Measurements from ENCODE around the gene ACTL7B. TPM values are rescaled to one million over a fixed set of nuclear protein-coding genes. Genes with fewer than 3 reads are reported as not detected.

ACTL7B gene
- total RNA-seq, 1 donor from 2014 or later: not detected

DNA sequence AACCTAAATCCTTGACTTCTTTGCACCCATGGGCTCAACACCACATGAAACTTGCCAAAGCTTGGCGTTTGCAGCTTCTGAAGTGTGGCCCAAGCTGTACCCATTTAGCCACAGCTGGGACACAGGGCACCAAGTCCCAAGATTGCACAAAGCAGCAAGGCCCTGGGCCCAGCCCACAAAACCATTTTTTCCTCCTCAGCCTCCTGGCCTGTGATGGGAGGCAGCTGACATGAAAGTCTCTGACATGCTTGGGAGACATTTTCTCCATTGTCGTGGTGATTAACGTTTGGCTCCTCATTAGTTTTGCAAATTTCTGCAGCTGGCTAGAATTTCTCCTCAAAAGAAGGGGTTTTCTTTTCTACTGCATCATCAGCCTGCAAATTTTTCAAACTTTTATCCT lies 32.0 kb downstream of the ACTL7B start:
- no peaks in the 10 kb centered on the region for H3K4me1 Mint-ChIP-seq
- H3K27me3 Mint-ChIP-seq (ENCODE audit: low read depth): peaks cover 7% of the 10 kb centered on the region
- no peak for DNase-seq (ENCODE audit: low read depth, low spot score)
- peaks cover 8% of the 10 kb centered on the region for H3K9me3 Mint-ChIP-seq
- no peak overlapping the region for H3K27ac Mint-ChIP-seq (ENCODE audit: unreplicated experiment)
- H3K4me3 Mint-ChIP-seq: no peak overlapping the region
- H3K36me3 Mint-ChIP-seq (ENCODE audit: low read depth): peaks cover 4% of the 10 kb centered on the region
- TF ChIP-seq, protein P1, sequence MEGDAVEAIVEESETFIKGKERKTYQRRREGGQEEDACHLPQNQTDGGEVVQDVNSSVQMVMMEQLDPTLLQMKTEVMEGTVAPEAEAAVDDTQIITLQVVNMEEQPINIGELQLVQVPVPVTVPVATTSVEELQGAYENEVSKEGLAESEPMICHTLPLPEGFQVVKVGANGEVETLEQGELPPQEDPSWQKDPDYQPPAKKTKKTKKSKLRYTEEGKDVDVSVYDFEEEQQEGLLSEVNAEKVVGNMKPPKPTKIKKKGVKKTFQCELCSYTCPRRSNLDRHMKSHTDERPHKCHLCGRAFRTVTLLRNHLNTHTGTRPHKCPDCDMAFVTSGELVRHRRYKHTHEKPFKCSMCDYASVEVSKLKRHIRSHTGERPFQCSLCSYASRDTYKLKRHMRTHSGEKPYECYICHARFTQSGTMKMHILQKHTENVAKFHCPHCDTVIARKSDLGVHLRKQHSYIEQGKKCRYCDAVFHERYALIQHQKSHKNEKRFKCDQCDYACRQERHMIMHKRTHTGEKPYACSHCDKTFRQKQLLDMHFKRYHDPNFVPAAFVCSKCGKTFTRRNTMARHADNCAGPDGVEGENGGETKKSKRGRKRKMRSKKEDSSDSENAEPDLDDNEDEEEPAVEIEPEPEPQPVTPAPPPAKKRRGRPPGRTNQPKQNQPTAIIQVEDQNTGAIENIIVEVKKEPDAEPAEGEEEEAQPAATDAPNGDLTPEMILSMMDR (conservative IDR thresholded peaks at IDR 0.05): no peak

DNA sequence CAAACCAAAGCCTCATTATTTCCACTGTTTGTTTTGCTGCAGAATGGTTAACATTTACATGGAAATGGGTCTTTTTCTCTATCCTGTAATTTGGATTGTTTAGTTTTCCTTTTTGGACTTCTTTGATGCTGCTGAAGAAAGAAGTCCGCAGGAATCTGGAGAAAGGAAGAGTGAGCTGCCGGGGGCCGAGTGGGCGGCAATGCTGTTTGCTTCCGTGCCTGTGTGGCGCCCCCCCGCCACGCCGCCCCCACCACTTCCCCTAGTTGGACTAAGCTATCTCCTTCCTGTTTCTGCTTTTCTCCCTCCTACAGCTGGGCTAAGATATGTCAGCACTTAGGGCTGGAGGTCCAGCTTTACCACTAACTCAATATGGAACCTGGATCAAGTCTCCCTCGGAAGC lies 39.7 kb downstream of the ACTL7B start:
- Mint-ChIP-seq H3K9me3 (no peaks in the 10 kb centered on the region), H3K36me3 (ENCODE audit: low read depth) (no peaks in the 10 kb centered on the region), H3K27me3 (ENCODE audit: low read depth) (peaks cover 2% of the 10 kb centered on the region), H3K4me1 (peaks cover 13% of the 10 kb centered on the region), H3K4me3 (no peak overlapping the region), H3K27ac (ENCODE audit: unreplicated experiment) (no peak overlapping the region)
- DNase-seq (ENCODE audit: low read depth, low spot score): no peak
- TF ChIP-seq, protein P1 (conservative IDR thresholded peaks at IDR 0.05): no peak

DNA sequence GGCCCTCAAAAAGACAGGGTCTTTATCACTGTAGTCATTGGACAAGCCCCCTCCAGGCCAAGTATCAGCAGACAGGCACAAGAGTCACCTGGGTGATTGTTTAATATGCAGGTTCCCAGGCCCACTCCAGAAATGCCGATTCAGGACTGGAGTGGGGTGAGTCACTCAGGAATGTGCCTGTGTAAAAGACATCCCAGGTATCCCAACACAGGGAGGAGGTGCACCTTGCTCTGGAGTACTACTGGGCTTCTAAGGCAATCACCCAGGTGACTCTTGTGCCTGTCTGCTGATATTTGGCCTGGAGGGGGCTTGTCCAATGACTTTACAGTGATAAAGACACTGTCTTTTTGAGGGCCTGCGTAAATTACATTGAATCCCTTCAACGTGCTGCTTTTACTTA lies 40.6 kb downstream of the ACTL7B start:
- no peaks in the 10 kb centered on the region for H3K9me3 Mint-ChIP-seq
- H3K27me3 Mint-ChIP-seq (ENCODE audit: low read depth): peaks cover 2% of the 10 kb centered on the region
- no peak overlapping the region for H3K27ac Mint-ChIP-seq (ENCODE audit: unreplicated experiment)
- TF ChIP-seq, protein P1 (conservative IDR thresholded peaks at IDR 0.05): no peak
- DNase-seq (ENCODE audit: low read depth, low spot score): no peak
- H3K4me1 Mint-ChIP-seq: peaks cover 13% of the 10 kb centered on the region
- H3K36me3 Mint-ChIP-seq (ENCODE audit: low read depth): no peaks in the 10 kb centered on the region
- H3K4me3 Mint-ChIP-seq: no peak overlapping the region

DNA sequence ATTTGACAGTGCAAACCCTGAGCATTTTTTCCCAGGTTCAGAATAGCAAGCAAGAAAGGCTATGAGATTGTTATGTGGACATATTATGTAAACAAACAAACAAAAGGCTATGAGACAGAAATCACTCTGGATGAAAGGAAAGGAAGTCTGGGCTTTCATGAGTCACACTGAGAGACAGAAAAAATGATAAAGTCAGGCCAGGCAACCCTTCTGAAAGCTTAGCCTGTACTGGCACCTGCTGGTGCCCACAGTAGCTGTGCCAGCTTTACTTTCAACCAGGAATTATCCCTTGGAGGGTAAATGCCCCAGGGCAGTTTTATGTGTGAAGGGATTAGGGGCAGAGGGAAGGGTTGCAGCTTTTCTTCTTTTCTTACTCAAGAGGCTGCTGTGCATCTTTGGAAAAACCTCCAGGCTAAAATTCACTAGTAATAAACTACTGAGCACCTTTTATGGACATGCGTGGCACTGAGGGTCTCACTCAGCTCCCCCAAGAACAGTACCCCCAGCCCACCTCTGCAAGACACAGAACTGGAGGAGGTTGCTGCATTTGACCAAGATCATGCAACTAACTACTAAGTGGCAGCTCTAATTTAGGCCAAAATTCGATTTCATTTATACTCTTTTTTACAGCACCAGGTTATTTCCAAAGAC lies 41.7 kb downstream of the ACTL7B start:
- Mint-ChIP-seq H3K27me3 (ENCODE audit: low read depth) (peaks cover 2% of the 10 kb centered on the region), H3K4me1 (peaks cover 13% of the 10 kb centered on the region), H3K9me3 (no peaks in the 10 kb centered on the region), H3K27ac (ENCODE audit: unreplicated experiment) (no peak overlapping the region), H3K4me3 (no peak overlapping the region), H3K36me3 (ENCODE audit: low read depth) (no peaks in the 10 kb centered on the region)
- DNase-seq (ENCODE audit: low read depth, low spot score): no peak
- TF ChIP-seq, protein P1 (conservative IDR thresholded peaks at IDR 0.05): no peak

DNA sequence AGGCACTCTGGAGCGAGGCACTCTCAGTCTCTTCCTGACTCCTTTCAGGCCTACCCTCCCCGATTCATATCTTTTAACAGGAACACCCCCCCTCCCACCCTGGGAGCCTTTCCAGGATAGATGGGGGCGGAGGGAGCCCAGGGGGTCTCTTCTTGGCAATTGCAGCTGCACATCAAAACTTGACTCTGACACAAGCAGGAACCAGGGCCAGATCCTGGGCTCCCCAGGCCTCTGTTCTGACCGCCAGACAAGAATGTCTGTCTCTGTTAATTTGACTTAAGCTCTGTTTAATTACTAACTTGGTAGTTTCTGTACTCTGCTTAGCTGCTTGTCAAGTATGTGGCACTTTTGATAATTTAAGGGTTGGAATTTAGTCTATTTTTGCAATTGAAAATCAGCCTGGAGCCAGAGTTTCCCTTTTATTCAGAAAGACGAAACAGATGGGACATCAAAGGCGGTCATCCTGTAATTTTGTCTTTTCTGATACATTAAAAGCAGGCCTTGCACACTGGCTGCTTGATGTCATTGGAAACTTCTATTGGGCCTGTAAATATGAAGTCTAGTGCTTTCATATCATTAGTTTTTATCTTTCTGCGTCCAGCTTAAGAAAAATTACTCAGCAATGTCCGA lies 43.3 kb downstream of the ACTL7B start:
- Mint-ChIP-seq H3K36me3 (ENCODE audit: low read depth) (no peaks in the 10 kb centered on the region), H3K4me3 (no peak overlapping the region), H3K27me3 (ENCODE audit: low read depth) (peaks cover 4% of the 10 kb centered on the region), H3K9me3 (no peaks in the 10 kb centered on the region), H3K27ac (ENCODE audit: unreplicated experiment) (no peak overlapping the region), H3K4me1 (peaks cover 13% of the 10 kb centered on the region)
- TF ChIP-seq, protein P1 (conservative IDR thresholded peaks at IDR 0.05): no peak
- no peak for DNase-seq (ENCODE audit: low read depth, low spot score)

Measured in neural crest cell (in vitro differentiated cells).